Liver (tissue), 3 donors: ENCODE data around the gene HCCS.

Experiments
- EGR1 ChIP-seq, 2 donors: IDR thresholded peaks; 2 replicates each; pipeline ENCODE4 v1.6.1; 2016 to 2018; ENCODE audit warnings: antibody characterized with exemption in 2 of 2, low read depth in 2 of 2
- FOXA1 ChIP-seq: IDR thresholded peaks from 2 replicates; pipeline ENCODE4 v1.6.1; 2016; ENCODE audit warnings: antibody characterized with exemption
- FOXA2 ChIP-seq: IDR thresholded peaks from 2 replicates; pipeline ENCODE4 v1.6.1; 2016; ENCODE audit warnings: antibody characterized with exemption
- JUND ChIP-seq, 2 donors: IDR thresholded peaks; 2 replicates each; pipeline ENCODE4 v1.6.1; 2016; ENCODE audit warnings: antibody characterized with exemption in 2 of 2
- RAD21 ChIP-seq, 2 donors: IDR thresholded peaks; 2 replicates each; pipeline ENCODE4 v1.6.1; 2016; ENCODE audit warnings: antibody characterized with exemption in 2 of 2, mild to moderate bottlenecking in 2 of 2
- REST ChIP-seq: IDR thresholded peaks from 2 replicates; pipeline ENCODE4 v1.6.1; 2016; ENCODE audit warnings: antibody characterized with exemption, mild to moderate bottlenecking
- SP1 ChIP-seq: IDR thresholded peaks from 2 replicates; pipeline ENCODE4 v1.6.1; 2018; ENCODE audit warnings: antibody characterized with exemption, mild to moderate bottlenecking
- TAF1 ChIP-seq: conservative IDR thresholded peaks from 2 replicates; pipeline ENCODE4 v1.6.1; 2016; ENCODE audit warnings: antibody characterized with exemption, mild to moderate bottlenecking
- YY1 ChIP-seq: IDR thresholded peaks from 2 replicates; pipeline ENCODE4 v1.6.1; 2016; ENCODE audit warnings: antibody characterized with exemption, mild to moderate bottlenecking
- TF ChIP-seq, protein P1 (sequence below): fragments of 150-350 bp; IDR thresholded peaks from 2 replicates; pipeline ENCODE4 v1.5.1; 2017; ENCODE audit warnings: improper control_type of control experiment, low read depth, low read length; ENCODE audit not compliant: missing input control
- TF ChIP-seq, protein P2 (sequence below): IDR thresholded peaks from 2 replicates; pipeline ENCODE4 v1.6.1; 2016; ENCODE audit warnings: antibody characterized with exemption
- TF ChIP-seq, protein P3 (sequence below): IDR thresholded peaks from 2 replicates; pipeline ENCODE4 v1.6.1; 2016; ENCODE audit warnings: antibody characterized with exemption
- TF ChIP-seq, protein P4 (sequence below): IDR thresholded peaks from 2 replicates; pipeline ENCODE4 v1.6.1; 2016; ENCODE audit warnings: antibody characterized with exemption
- donor health status: healthy.
- donor health status: healthy.

GRCh38 chrX:11164433-11164832 lies 53.3 kb downstream of the HCCS start:
- TF ChIP-seq, protein P1, sequence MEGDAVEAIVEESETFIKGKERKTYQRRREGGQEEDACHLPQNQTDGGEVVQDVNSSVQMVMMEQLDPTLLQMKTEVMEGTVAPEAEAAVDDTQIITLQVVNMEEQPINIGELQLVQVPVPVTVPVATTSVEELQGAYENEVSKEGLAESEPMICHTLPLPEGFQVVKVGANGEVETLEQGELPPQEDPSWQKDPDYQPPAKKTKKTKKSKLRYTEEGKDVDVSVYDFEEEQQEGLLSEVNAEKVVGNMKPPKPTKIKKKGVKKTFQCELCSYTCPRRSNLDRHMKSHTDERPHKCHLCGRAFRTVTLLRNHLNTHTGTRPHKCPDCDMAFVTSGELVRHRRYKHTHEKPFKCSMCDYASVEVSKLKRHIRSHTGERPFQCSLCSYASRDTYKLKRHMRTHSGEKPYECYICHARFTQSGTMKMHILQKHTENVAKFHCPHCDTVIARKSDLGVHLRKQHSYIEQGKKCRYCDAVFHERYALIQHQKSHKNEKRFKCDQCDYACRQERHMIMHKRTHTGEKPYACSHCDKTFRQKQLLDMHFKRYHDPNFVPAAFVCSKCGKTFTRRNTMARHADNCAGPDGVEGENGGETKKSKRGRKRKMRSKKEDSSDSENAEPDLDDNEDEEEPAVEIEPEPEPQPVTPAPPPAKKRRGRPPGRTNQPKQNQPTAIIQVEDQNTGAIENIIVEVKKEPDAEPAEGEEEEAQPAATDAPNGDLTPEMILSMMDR: no peak
- TF ChIP-seq REST (no peak), YY1 (no peak), RAD21 (IDR thresholded peaks at IDR 0.05) (no peak), JUND (IDR thresholded peaks at IDR 0.05) (no peak), FOXA1 (no peak), TAF1 (no peak), FOXA2 (no peak), SP1 (no peak), EGR1 (IDR thresholded peaks at IDR 0.05; ENCODE audit: low read depth in 2 of 2) (no peak)
- TF ChIP-seq, protein P2, sequence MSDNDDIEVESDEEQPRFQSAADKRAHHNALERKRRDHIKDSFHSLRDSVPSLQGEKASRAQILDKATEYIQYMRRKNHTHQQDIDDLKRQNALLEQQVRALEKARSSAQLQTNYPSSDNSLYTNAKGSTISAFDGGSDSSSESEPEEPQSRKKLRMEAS: no peak
- TF ChIP-seq, protein P3, sequence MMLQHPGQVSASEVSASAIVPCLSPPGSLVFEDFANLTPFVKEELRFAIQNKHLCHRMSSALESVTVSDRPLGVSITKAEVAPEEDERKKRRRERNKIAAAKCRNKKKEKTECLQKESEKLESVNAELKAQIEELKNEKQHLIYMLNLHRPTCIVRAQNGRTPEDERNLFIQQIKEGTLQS: no peak
- TF ChIP-seq, protein P4, sequence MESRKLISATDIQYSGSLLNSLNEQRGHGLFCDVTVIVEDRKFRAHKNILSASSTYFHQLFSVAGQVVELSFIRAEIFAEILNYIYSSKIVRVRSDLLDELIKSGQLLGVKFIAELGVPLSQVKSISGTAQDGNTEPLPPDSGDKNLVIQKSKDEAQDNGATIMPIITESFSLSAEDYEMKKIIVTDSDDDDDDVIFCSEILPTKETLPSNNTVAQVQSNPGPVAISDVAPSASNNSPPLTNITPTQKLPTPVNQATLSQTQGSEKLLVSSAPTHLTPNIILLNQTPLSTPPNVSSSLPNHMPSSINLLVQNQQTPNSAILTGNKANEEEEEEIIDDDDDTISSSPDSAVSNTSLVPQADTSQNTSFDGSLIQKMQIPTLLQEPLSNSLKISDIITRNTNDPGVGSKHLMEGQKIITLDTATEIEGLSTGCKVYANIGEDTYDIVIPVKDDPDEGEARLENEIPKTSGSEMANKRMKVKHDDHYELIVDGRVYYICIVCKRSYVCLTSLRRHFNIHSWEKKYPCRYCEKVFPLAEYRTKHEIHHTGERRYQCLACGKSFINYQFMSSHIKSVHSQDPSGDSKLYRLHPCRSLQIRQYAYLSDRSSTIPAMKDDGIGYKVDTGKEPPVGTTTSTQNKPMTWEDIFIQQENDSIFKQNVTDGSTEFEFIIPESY: no peak
